HG02759 (cell line): Measurements from ENCODE around the gene HTR1D.
"Not testable (repeated sequence)": the region's sequence is repeated elsewhere in the genome, so short reads cannot be mapped to it uniquely, and the experiment has no call there.

Experiments
- ATAC-seq: cut with Tn5 transposase; IDR thresholded peaks from one replicate; pipeline ENCODE4 v1.9.1; 2021; ENCODE audit warnings: mild to moderate bottlenecking, moderate library complexity; ENCODE audit not compliant: unreplicated experiment

Gene HTR1D

DNA sequence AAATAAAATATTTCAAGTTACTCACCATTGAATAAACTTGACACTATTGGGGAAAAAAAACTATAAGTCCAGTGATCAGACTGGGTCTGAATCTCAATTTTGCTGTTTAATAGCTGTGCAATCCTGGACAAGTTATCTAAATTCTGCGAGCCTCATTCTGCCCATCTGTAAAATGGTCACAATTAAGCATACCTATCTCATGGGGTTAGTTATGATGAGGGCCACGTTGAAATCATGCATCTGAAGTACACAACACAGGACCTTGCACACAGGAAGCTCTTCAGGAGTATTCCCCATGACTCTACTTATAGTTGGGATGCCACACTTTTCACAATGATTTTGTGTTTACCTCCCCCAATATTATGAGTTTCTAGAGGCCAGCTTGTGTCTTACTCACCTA, 3.8 kb upstream of the HTR1D start:
- ATAC-seq = no peak

DNA sequence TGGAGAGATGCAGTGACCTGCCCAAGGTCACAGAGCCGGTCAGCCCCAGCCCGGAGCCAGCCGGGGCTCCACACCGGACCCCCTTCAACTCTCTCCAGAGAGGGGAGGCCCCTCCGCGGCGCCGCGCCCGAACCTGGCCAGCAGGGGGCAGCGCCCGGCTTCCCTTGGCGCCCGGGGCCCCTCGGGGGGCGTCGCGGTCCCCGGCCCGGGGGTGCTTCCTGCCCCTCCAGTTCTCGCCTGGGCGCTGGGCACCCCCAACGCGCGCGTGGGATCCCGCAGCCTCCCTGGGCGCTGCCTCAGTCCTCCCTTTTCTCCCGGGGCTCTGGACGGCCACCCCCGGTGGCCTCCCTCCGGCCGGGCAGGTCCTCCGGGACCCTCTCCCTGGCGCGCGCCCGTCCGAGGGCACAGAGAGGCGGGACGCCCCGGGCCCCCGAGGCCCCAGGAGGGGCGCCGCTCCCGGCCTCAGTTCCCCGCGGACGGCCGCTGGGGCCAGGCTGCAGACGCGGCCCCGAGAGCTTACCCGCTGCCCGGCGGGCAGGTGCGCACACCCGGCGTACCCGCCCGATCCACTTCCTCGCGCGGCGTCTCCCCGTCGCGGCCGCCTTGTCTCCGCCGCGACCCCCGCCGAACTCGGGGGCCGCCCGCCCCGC, 406 bp downstream of the HTR1D start:
- no peak for ATAC-seq

DNA sequence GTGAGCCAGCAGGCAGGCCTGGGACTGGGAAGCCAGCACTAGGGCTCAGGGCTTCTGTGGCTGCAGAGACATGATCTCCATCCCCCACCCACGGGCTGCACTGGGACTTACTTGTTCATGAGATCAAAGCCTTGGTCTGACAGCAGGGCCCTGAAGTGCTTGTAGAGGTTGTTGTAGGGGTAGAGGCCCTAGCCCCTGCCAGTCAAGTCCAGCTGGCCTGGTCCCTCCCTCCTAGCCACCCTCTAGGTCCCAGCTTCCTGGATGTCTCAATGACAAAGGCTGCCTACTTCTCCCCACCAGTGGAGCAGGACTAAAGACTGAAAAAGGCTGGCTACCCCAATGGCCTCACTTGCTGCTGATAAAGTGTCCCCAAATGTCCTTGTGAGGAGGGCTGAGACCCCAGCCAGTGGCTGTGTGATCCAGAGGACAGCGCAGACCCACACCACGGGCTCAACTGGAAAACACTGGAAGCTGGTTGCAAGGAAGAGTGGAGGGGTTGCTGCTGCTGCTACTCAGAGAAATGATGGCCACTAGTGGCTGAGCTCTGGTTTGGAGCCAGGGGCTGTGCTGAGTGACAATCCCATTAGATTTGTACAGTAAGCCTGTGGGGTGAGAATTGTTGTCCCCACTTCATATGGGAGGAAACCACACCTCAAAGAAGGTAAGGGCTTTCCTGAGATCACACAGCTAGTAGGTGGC, 1.4 kb downstream of the HTR1D start:
- no peak for ATAC-seq

DNA sequence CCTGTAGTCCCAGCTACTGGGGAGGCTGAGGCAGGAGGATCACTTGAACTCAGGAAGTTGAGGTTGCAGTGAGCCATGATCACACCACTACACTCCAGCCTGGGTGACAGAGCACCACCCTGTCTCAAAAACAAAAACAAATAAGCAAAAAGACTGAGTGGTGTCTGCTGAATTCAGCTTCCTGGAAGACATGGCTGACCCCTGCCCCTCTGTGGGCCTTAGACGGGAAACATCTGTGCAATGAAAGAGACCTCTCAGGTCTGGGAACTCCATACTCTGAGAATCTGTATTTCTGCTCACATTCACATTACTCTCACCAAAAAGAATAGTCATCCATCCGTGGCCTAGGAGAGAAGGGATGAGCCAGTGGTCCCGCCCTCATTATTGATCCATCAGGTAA, 2.0 kb downstream of the HTR1D start:
- ATAC-seq = no peak

DNA sequence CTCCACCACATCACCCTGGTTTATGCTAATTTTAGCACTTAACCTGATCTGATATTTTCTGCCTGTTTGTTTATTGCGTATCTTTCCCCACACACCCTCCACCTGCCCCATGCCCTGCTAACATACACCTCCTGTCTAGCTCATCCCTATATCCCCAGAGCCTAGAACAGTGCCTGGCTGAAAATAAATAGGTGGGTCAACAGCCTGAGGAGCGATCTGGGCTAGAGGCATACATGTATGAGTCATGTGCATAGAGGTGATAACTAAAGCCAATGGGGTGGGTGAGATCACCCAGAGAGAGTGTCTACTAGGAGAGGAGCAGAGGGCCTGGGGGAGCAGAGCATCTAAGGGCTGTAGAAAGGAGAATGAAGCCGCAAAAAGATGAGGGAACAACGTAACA, 2.7 kb downstream of the HTR1D start:
- no peak for ATAC-seq

DNA sequence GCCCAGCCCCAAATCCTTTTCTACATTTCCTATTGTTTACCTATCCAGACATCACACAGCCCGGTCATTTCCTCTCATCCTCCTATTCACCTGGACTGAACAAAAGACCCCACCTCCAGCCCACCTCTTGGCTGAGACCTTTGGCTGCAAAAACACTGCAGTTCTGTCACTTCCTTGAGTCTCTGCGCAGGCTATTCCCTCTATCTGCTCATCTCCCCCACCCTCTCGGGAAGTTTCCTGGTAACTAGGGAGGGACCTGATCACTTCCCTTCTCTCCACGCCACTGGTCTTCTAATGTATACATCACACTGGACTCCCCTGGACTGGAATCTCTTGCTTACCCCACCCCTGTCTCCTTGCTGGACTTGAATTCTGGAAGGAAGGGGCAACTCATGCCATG, 5.3 kb downstream of the HTR1D start:
- ATAC-seq = no peak

DNA sequence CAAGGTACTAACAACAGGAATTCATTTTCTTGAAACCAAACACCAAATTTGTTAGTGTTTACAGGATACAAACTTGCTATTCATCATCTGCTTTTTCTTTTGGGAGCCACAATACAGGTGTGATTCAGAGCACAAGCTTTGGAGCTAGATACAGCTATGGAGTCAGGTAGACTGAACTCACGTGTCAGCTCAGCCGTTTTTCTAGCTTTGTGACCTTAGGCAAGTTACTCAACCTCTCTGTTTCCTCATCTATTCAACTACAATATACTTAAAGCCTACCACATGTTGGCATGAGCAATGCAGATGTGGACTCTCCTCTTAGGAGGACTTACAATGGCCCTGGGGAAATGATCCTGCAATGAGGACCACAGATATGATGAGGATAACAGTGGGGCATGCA, 6.3 kb downstream of the HTR1D start:
- no peak for ATAC-seq

DNA sequence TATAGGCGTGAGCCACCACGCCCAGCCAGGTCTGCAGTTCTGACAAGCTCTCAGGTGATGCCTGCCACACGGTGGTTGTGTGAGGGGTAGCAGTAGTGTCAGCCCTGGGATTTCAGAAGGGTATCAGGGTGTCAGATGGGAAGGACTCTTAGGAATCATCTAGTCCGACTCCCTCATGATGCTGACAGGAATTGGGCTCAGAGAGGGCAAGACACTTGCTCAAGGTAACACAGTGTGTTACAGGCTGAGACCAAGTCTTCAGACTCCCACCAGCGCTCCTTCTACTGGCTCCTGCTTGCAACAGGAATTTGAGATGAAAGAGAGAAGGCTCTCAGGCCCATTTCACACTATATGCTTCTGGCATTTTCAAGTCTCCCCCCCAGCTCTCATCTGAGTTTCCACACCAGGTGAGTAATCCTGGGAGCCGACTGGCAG, 6.9 kb downstream of the HTR1D start:
- no peak for ATAC-seq

DNA sequence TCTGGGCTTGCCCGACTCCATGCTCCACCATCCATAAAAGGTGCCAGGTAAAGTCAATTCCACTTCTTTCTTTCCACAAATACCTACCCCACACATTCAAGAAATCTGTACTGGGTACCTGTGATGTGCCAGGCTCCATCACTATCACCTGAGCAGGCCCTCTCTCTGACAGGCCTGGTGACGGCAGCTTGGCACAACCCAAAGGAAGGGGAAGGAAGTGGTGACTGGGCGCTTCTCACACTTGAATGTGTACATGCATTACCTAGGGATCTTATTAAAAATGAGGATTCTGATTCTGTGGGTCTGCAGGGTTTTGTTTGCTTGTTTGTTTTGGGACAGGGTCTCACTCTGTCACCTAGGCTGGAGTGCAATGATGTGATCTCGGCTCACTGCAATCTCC, 7.5 kb downstream of the HTR1D start:
- no peak for ATAC-seq

DNA sequence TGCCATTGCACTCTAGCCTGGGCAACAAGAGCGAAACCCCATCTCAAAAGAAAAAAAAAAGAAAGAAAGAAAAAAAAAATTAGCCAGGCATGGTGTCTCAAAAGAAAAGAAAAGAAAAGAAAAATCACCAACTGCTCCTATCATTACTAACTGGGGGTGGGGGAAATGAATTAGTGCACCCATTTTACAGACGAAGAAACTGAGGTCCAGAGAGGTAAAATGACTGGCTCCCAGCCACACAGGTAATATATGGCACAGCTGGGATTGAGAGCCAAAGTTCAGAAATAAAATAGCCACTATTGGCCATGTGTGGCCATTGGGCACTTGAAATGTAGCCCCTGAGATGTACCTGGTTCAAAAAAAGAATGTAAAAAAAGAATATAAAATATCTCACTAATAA, 8.8 kb downstream of the HTR1D start:
- no peak for ATAC-seq

DNA sequence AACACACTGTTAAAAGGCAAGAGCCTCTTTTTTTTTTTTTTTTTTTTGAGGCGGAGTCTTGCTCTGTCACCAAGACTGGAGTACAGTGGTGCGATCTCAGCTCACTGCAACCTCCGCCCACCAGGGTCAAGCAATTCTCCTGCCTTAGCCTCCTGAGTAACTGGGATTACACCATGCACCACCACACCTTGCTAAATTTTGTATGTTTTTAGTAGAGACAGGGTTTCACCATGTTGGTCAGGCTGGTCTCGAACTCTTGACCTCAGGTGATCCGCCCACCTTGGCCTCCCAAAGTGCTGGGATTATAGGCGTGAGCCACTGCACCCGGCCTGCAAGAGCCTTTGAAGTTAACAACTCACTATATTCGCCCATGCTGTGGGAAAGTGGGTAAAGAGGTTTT, 9.6 kb downstream of the HTR1D start:
- ATAC-seq = not testable (repeated sequence)

DNA sequence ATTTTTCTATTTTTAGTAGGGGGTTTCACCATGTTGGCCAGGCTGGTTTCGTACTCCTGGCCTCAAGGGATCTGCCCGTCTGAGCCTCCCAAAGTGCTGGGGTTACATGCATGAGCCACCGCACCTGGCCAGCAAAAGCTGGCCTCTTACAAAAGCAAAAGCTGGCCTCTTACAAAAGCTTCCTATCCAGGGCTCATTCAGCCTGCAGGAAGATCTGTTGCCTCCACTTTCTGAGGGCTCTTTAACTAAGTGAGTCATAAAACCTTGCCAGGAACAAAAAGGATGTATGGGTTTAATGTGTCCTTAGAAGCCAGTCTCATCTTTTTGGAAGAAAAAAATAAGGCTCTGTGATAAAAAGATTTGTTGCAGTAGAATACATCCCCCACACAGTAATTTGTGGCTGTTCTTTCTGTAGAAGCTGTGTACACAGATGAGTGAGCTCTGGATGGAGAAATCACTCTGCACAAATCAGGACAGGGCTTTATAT, 15.0 kb downstream of the HTR1D start:
- no peak for ATAC-seq

DNA sequence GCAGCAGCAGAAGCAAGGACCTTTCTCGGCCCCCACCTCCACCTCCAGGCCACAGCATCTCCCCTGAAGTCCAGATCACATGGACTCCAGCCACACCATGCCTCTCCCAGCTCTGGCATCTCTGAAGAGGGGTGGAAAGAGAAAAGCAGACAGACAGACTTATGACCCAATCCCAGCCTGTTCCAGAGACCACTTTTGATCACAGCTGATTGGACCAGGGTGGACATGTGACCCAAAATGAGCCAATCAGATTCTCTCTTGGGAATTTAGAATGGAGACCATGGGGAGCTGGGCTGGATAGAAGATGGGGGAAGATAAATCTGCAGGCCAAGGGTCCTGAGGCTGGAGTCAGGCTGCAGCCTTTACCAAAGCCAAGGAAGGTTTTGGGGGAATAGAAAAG, 16.4 kb downstream of the HTR1D start:
- no peak for ATAC-seq

DNA sequence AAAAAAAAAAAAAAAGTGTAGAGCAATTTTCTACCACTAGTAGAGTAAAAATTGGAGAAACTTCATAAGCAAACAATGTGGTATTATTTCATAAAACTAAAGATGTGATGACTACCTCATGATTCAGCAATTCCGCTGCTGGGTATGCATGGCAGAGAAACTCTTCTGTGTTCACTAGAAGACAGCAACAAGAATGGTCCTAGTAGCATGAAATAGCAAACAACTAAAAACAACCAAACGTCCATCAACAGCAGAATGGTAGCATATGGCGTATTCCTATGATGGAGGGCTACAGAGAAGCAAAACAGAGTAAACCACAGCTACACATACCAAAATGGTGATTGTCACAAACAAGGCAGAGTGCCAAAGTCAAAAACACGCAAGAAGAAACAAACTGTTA, 18.9 kb downstream of the HTR1D start:
- no peak for ATAC-seq

DNA sequence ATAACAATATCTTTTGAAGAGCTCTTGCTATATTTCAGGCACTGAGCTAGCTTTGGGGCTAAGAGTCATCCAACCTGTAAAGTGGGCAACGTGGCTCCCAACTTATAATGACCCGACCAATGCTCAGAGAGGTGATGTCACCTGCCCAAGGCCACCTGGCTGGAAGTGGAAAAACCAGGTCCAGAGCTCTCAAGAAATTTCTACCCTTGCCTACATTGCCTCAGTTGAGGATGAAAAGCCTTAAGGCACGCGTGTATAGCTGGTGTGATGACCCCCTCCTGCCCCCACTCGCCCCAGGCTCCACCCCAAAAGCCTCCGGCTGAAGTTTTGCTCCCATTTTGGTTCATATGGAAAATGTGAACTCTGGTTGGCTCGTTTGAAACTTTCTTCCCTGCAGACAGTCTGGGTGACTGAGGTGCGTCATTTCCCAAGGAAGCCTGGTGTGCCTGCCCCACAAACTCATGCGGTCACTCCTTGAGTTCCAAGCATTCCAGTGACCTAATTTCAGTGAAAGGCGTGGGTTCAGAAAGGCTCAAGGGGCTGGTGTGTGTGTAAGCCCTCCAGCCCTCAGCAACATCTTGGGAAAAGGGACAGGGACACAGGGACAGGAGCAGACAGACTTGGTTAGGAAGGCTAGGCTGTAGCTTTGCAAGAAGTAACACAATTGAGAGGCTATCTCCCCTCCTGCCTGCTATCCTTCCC, 20.5 kb downstream of the HTR1D start:
- ATAC-seq = no peak

DNA sequence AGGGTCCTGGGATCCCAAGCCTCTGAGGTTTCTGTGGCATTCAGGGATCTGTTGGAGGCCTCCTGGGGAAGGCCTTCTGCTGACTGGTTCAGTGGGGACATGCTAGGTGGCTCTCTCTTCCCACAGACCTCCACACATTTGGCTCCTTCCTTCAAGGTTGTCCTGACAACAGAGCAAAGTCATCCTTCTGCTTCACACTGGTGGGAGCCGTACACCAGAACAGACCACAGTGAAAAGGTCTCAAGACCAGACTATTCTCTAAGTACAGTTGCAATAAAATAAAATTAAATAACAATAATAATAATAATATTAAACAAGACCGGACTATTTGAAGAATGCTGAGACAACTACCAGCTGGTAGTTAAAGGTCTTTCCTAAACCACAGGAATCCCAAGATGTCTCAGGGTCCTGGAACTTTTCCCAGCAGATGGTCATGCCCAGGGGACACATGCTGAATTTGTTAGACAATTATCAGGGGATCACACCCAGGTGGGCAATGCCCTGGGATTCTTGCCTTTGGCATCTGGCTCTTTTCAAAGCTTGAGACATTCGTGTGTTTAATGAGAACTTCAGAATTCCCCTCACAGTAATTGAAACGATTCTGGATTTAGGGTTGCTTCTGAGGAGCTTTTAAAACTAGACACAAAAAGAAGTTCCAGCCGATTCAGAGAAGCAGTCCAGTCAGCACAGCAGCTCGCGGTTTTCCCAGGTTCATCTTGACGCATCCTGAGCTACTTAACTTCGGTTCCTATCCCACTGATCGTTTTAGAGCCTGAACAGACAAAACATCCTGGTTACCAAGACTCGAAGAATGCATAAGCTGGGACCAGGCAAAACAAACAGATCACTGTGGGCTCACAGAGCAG, 22.9 kb downstream of the HTR1D start:
- no peak for ATAC-seq

DNA sequence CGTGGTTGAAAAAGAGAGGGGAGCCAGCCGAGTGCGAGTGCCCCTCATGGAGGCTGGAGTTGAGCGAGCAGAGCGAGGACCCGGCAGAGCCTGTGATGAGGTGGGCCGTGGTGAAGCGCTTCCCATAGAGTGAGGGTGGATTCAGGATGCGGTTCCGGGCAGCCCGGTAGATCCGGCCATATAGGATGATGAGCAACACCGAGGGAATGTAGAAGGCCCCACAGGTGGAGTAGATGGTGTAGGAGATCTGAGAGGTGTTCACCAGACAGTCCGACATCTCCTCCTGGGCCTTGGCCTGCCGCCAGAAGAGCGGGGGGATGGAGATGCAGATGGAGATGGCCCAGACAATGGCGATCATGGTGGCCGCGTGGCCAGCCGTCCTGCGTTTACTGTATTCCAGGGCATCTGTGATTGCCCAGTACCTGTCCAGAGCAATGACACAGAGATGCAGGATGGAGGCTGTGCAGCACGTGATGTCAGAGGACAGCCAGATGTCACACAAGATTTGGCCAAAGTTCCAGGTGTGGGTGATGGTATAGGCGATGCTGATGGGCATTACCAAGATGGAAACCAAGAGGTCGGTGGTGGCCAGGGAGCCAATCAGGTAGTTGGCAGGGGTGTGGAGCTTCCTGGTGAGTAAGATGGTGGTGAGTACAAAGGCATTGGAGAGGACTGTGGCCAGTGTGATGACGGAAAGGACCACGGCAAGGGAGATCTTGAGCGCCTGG, 23.7 kb downstream of the HTR1D start:
- ATAC-seq = no peak

DNA sequence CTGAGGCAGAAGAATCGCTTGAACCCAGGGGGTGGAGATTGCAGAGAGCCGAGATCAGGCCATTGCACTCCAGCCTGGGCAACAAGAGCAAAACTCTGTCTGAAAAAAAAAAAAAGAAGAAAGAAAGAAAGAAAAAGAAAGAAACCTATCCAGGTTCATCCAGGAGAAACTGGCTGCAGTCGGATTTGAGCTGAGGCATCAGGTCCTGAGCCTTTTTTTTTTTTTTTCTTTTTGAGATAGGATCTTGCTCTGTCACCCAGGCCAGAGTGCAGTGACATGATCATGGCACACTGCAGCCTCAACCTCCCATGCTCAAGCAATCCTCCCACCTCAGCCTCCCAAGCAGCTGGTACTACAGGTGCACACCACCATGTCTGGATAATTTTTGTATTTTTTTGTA, 26.1 kb downstream of the HTR1D start:
- ATAC-seq = no peak

DNA sequence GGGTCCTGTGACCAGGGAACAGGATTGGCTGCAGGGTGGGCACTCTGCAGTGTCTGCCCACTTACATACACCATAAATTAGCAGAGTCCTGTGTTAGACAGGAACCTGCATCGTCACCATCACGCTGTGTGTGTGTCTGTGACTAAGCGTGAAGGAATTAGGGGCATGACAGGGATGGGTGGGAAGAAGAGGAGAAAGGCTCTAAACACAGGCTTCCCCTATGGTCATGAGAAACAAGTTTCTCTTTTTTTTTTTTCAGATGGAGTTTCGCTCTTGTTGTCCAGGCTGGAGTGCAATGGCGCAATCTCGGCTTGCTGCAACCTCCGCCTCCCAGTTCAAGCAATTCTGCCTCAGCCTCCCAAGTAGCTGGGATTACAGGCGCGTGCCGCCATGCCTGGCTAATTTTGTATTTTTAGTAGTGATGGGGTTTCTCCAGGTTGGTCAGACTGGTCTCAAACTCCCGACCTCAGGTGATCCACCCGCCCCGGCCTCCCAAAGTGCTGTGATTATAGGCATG, 28.3 kb downstream of the HTR1D start:
- not testable (repeated sequence) for ATAC-seq

DNA sequence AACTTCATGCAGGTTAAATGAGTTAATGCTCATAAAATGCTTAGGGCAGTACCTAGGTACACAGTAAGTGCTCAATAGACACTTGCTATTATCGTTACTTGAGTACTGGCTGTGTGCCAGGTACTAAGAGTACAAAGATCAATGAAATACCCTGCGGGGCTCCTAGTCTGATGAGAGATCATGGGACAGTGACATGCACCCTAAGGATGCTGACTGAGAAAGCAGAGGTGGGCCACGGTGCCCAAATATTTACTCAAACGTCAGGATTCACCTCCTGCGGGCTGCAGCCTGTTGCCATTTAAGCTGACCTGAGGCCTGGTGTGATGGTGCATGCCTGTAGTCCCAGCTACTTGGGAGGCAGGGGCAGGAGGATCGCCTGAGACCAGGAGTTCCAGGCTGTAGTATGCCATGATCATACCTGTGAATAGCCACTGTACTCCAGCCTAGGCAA, 28.8 kb downstream of the HTR1D start:
- no peak for ATAC-seq
